ENCODE data around the gene KIF26B.

The KIF26B gene

GRCh38 chr1:245173446-245174211 is 18.8 kb downstream of the KIF26B start:
- no peak for DNase-seq

GRCh38 chr1:245177071-245177900 is 22.5 kb downstream of the KIF26B start:
- DNase-seq: no peak

GRCh38 chr1:245179706-245180105 is 24.9 kb downstream of the KIF26B start:
- no peak for DNase-seq

GRCh38 chr1:245180496-245181157 is 25.8 kb downstream of the KIF26B start:
- DNase-seq: no peak

- DNase-seq: no peak
These were observed 26.4 kb downstream of the KIF26B start for GRCh38 chr1:245181158-245181517.

- DNase-seq: no peak
These were observed 27.2 kb downstream of the KIF26B start for GRCh38 chr1:245182028-245182427.

GRCh38 chr1:245183429-245183828 is 28.6 kb downstream of the KIF26B start:
- no peak for DNase-seq

GRCh38 chr1:245184779-245185178 is 30.0 kb downstream of the KIF26B start:
- no peak for DNase-seq

GRCh38 chr1:245188403-245188802 is 33.6 kb downstream of the KIF26B start:
- DNase-seq: no peak

- DNase-seq: no peak
These were observed 40.6 kb downstream of the KIF26B start for GRCh38 chr1:245195398-245195797.

- no peak for DNase-seq
These were observed 42.3 kb downstream of the KIF26B start for GRCh38 chr1:245197121-245197520.

GRCh38 chr1:245197911-245198379 is 43.2 kb downstream of the KIF26B start:
- DNase-seq: no peak

- no peak for DNase-seq
These were observed 44.1 kb downstream of the KIF26B start for GRCh38 chr1:245198748-245199516.

- DNase-seq: no peak
These were observed 45.4 kb downstream of the KIF26B start for GRCh38 chr1:245200146-245200545.

- no peak for DNase-seq
These were observed 46.4 kb downstream of the KIF26B start for GRCh38 chr1:245201201-245201600.

GRCh38 chr1:245201827-245202226 is 47.0 kb downstream of the KIF26B start:
- no peak for DNase-seq

- DNase-seq: no peak
These were observed 50.6 kb downstream of the KIF26B start for GRCh38 chr1:245205396-245205795.

GRCh38 chr1:245205864-245206263 is 51.1 kb downstream of the KIF26B start:
- no peak for DNase-seq

GRCh38 chr1:245207056-245207638 is 52.4 kb downstream of the KIF26B start:
- no peak for DNase-seq

- no peak for DNase-seq
These were observed 53.0 kb downstream of the KIF26B start for GRCh38 chr1:245207801-245208200.

- no peak for DNase-seq
These were observed 55.1 kb downstream of the KIF26B start for GRCh38 chr1:245209658-245210435.
